HPDE6-E6E7 (cell line): ENCODE measurements around the gene DPYSL5.

Source experiments
- DNase-seq: peaks from one replicate; pipeline ENCODE4 v3.0.0; 2011; ENCODE audit warnings: missing footprints; ENCODE audit errors: extremely low spot score

DPYSL5 gene

DNA sequence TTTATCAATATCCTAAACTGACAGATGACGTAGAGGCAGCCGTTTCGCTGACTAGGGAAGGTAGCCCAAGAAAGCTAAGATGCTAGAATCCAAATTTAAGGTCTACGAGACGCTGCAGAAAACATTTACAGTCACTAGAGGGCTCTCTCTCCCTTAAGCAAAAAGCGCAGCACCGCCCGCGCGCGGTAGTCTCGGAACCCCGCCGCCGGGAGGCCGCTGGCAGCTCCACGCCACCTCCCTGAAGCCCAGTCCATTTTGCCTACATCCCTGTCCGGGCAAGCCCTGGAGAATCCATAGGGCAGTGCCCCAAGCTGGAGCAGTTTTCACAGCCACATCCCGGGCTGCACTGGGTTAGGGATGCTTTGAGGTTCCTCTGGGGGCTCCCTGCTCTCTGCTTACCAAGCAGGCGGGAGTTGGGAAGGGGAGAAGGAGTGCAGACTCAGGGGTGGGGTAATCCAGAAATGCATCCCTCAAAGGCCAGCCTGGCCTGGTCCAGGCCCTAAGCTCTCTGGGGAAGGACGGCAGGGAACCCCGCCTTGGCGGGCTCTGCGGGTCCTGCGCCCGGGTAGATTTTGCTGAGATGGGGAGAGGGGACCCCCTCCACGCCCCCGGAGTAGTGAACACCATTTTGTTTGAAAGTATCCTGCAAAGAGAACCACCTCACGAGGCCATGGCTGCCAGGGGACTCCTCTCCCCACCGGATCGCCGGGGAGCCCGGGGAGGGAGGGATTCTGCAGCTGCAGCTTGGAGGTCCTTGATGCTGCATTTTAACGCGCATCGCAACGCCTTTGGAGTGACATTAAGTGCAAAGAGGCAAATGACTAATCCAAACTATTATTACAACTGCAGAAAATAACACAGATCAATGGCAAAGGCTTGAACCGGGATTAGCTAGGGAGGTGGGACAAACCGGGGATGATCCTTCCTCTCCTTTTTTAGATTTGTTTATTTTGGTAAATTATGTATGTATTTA lies 1.3 kb upstream of the DPYSL5 start:
- peak; percentile 58 for DNase-seq

DNA sequence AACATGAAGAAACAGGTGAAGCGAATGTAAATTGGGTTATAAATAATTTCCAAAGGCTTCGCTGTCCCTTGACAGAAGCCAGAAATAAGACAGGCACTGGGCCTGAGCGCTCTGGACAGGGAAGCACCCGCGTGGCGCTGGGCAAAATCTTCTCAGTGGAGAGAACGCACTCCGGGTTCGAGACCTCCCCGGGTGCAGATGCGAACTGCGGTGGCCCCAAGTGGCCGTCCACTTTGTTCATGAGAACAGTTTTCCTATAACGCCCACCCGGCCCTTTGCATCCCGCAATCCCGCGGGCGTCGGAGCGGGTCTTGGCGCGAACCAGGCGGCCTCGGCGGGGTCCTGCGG lies 651 bp upstream of the DPYSL5 start:
- DNase-seq: no peak

DNA sequence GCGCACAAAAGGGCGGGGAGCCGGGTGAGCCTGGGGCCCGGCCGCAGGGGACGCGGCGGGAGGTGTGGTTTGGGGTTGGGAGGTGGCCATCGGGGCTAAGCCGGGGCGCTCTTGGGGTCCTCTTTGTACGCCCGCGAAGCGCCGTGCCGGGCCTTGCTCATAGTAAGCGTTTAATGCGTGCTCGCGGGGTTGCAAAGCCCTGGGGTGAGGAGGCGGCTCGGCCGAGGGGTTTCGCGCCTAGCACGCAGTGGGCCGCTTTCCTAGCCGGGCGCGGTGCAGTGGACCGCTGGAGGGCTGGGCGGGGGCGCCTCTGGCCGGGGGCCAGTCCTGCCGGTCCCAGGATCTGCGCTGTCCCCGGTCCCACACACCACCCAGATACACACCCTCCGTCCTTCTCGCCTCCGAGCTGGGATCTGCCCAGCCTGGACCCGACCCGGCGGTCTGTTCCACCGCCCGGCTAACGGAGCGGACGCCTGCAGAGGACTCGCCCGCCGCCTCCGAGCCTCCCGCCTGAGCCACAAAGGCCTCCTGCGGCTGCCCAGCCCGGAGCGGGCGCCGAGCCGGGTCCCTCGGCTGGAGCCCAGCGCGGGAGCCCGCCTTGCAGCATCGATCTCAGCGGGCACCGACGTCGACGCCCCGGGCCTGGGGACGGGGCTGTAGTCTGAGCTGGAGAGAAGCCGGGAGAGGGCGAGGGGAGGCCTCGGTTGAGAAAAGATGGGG lies 564 bp downstream of the DPYSL5 start:
- no peak for DNase-seq

- no peak for DNase-seq
These were observed 1.4 kb downstream of the DPYSL5 start for GRCh38 chr2:26849056-26849999.

DNA sequence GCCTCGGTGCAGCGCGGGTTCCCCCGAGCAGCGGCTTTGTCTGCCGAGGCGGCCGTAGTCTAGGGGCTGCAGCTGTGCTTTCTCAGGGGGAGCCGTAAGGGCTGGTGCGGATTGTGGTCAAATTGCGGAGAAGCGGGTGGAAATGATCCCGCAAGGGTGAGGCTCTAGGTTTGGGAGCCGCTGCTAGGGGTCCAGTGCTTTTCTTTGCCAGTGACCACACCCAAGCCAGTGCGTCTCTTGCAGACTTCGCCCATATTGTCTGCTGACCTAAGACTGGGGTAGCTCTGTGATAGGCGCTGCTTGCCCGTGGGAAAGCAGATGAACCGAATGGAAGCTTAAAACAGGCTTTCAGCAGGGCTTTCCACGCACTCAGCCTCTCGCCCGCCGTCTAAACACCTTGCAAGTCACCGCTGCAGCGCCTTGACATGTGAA lies 2.1 kb downstream of the DPYSL5 start:
- no peak for DNase-seq

DNA sequence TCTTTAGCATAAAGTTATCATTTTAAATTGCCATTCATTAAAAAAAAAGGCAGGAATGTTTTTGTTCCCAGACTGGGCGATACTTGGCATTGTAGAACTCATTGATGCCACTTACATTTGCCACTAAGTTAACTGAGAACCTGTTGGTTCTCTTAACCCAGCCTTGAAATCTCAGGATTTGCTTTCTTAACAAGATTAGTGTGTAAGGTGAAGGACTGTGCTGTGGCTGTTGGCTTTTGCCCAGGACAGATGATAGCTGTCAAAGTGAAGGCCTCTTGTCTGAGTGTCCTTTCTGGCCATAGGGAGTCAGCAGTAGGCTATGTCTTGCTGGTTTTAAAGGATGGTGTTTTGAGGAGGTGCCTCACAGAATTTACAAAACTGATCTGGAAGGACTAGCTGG lies 2.6 kb downstream of the DPYSL5 start:
- no peak for DNase-seq

- DNase-seq: no peak
These were observed 4.7 kb downstream of the DPYSL5 start for GRCh38 chr2:26852405-26853306.

GRCh38 chr2:26853751-26854150 lies 5.8 kb downstream of the DPYSL5 start:
- DNase-seq: no peak

- DNase-seq: no peak
These were observed 6.4 kb downstream of the DPYSL5 start for GRCh38 chr2:26854283-26854827.

- no peak for DNase-seq
These were observed 7.5 kb downstream of the DPYSL5 start for GRCh38 chr2:26855466-26855865.

DNA sequence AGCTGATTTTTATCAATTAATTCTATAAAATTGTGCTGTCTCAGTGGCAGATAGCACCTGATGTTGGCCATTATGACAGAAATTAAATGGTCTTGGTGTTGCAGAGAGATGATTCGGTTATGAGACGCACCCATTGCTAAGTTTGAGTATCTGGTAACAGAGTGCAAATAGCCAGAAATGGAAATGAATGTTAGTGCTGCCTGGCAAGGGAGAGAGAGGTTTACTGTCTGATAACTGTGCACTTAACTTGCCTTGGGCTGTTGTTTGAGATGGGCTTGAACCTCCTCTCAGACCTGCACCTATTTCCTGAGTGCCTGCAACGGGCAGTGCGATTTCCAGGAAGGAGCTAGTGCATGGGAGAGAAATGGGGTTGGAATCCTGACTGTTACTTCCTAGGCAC lies 11.7 kb downstream of the DPYSL5 start:
- no peak for DNase-seq

DNA sequence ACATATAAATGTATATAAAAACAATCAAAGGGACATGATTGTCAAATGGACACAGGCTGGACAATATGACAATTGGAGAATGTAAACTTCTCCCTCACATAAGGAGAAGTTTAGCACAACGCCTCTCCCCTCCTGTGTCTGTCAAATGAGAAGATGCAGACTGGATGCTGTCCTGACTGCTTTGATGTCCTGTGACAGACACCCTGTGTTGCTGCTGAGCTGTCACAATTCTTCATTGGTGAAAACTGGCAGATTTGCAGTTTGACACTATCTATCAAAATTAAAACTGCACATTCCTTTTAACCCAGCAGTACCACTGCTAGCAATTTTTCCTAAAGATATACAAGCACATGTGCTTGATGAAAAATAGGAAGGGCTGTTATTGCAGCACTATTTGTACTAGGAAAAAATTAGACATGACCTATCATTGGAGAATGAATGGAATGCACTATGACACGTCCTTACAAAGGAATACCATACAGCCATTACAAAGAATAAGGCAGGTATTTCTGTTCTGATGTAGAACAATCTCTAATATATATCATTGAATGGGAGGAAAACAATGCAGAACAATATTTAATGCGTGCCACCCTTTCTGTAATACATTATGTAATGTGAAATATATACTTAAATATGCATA lies 12.4 kb downstream of the DPYSL5 start:
- DNase-seq: no peak

- no peak for DNase-seq
These were observed 13.8 kb downstream of the DPYSL5 start for GRCh38 chr2:26861610-26862224.

DNA sequence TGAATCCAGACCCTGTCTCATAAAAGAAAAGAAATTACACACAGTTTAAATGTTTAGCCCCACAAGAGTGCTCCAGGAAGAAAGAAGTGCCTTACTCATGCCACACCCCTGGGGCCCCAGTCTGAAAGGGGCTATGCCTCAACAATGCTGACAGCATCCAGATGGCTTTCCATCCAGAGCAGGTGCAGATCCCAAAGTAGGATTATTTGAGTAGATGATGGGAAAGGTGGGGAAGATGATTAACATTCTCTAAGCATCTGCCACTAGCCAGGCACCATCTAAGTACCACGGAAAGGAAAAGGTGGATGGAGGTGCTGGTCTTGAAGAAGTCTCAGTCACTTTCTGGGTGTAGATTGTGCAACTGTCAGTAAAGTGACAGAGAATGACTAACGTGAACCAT lies 16.3 kb downstream of the DPYSL5 start:
- no peak for DNase-seq

DNA sequence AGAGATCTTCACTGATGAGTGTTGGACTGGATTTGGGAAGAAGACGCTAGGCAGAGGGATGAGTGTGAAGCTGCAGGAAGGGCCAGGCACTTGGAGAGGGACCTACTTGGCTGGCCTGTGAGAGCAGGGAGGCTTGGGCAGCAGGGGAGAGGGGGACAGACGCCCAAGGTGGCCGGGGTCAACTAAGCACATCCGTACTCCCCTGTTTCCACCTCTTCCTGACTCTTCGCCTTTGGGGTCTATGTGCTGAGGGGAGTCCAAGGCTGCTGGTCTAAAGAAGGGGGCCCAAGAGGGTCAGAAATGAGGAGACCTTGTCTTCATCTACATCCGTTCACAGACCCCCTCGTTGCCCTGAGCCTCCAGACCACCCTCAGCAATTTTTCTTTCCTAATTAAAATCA lies 16.7 kb downstream of the DPYSL5 start:
- DNase-seq: no peak

DNA sequence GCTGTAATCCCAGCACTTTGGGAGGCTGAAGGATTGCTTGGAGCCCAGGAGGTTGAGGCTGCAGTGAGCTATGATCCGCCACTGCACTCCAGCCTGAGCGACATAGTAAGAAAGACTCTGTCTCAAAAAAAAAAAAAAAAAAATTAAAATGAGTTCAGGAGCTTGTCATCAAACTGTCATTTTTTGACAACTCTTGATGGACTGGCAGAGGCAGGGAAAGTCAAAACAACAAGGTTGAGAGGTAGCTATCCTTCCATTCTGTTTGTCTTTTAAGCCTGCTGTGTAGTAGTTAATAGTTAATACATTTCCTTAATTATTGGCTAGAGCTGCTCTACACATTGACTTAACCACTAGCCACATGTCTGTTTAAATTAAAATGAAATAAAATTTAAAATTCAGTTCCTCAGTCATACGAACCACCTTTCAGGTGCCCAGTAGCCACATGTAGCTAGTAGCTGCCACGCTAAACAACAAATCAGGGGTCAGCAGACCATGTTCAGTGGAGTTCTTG lies 22.7 kb downstream of the DPYSL5 start:
- DNase-seq: no peak

DNA sequence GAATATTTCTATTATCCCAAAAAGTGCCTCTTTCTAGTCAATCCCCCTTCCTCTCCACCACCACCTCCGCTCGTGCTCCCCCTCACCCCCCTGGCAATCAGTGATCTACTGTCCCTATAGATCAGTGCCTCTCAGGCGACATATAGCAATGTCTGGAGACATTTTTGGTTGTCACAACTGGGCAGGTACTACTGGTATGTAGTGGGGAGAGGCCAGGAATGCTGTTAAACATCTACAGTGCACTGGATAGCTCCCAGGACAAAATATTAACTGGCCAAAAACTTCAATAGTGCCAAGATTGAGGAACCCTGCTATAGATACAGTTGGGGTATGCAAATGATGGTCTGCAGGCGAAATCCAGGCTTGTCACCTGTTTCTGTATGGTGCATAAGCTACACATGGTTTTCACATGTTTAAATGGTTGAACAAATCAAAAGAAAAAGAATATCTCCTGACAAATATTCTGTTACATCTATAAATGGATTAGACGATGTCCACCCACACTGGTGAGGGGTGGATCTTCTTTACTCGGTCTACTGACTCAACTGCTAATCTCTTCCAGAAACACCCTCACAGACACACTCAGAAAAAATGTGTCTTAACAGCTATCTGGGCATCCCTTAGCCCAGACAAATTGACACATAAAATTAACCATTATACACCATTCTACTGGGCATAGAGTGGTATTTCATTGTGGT lies 25.5 kb downstream of the DPYSL5 start:
- DNase-seq: no peak

GRCh38 chr2:26874514-26874913 lies 26.6 kb downstream of the DPYSL5 start:
- DNase-seq: no peak
